ENCODE results near the gene PPIB. TPM values are rescaled to one million over a fixed set of nuclear protein-coding genes. Genes with fewer than 3 reads are reported as not detected.

Gene PPIB
- total RNA-seq, 1 experiment from 2014 or later = 453 TPM

GRCh38 chr15:64205202-64205601, 42.4 kb upstream of the PPIB start:
- no peak overlapping the region for H3K4me2 ChIP-seq (ENCODE audit: low read length)
- no peaks in the 10 kb centered on the region for H3K9me2 ChIP-seq (ENCODE audit: insufficient read depth)
- H3K79me2 ChIP-seq (ENCODE audit: insufficient read depth, low read length) = 0 out of 2 replicates have a peak, but pooled peaks cover 2% of the 10 kb centered on the region
- CTCF ChIA-PET = no interaction called here
- H3K9me3 ChIP-seq (ENCODE audit: control insufficient read depth in 1 of 2, insufficient read depth in 1 of 2, low read depth in 1 of 2, low read length in 2 of 2) = no peaks in the 10 kb centered on the region
- peaks cover 0 to 5% of the 10 kb centered on the region in 2 experiments; a peak in 1 of 4 replicates for H3K4me1 ChIP-seq (ENCODE audit: control insufficient read depth in 1 of 2, insufficient read depth in 2 of 2, low read length in 2 of 2)
- BruUV-seq (replicated peaks) = no TSS peak
- TF ChIP-seq EZH2 (IDR thresholded peaks at IDR 0.05) = no peak
- no peaks in the 10 kb centered on the region for H3K27me3 ChIP-seq (ENCODE audit: insufficient read depth, low read length)
- no peak overlapping the region for H3K9ac ChIP-seq (ENCODE audit: low read length)
- H2AFZ ChIP-seq (ENCODE audit: low read depth, low read length, poor library complexity, severe bottlenecking) = no peak overlapping the region
- H3K27ac ChIP-seq (ENCODE audit: low read depth, low read length) = no peak overlapping the region
- H3K36me3 ChIP-seq (ENCODE audit: control insufficient read depth in 1 of 2, insufficient read depth in 2 of 2, low read length in 2 of 2) = peaks cover 0 to 6% of the 10 kb centered on the region in 2 experiments; a peak in 2 of 4 replicates
- ATAC-seq (no peak), DNase-seq (ENCODE audit: low read depth, low spot score) (no peak)
- POLR2A ChIA-PET = no interaction called here
- RAD21 ChIA-PET (ENCODE audit: low non-redundant PET in 1 of 2, low total read pairs in 2 of 2, uncharacterized antibody in 2 of 2, unreplicated experiment in 2 of 2) = no interaction called here
- no peak overlapping the region for H3K4me3 ChIP-seq (replicated peaks in 1 of 2; ENCODE audit: low read depth in 1 of 2, low read length in 2 of 2)
- H4K20me1 ChIP-seq (ENCODE audit: insufficient read depth) = no peaks in the 10 kb centered on the region
- intact Hi-C loops (cut with micrococcal nuclease) = no loop called here

- TF ChIP-seq JUND (IDR thresholded peaks at IDR 0.05) = no peak
- no peak for TF ChIP-seq POLR2AphosphoS5 (IDR thresholded peaks at IDR 0.05; ENCODE audit: low read depth, low read length)
- no peak for TF ChIP-seq ZFX (IDR thresholded peaks at IDR 0.05)
- no peak for TF ChIP-seq ZNF274 (IDR thresholded peaks at IDR 0.05; ENCODE audit: low read depth, low read length)
- TF ChIP-seq TCF7L2 (IDR thresholded peaks at IDR 0.05; ENCODE audit: borderline replicate concordance, extremely low read depth, insufficient read depth, insufficient read length) = no peak
- TF ChIP-seq CTCF (IDR thresholded peaks at IDR 0.05 in 2 of 3, conservative IDR thresholded peaks at IDR 0.05 in 1 of 3; ENCODE audit: borderline replicate concordance in 1 of 3, insufficient read depth in 1 of 3, low read depth in 2 of 3, low read length in 2 of 3) = no peak
- no peak for TF ChIP-seq FOSL1 (IDR thresholded peaks at IDR 0.05; ENCODE audit: low read depth)
- TF ChIP-seq CBX3 (IDR thresholded peaks at IDR 0.05; ENCODE audit: low read depth) = no peak
- TF ChIP-seq ELF1 (IDR thresholded peaks at IDR 0.05; ENCODE audit: borderline replicate concordance, low read depth) = no peak
- TF ChIP-seq EZH2phosphoT487 (IDR thresholded peaks at IDR 0.05; ENCODE audit: borderline replicate concordance) = no peak
- TF ChIP-seq POLR2A (IDR thresholded peaks at IDR 0.05; ENCODE audit: borderline replicate concordance, extremely low read depth, insufficient read depth, insufficient read length) = no peak
- no peak for TF ChIP-seq EZH2 (IDR thresholded peaks at IDR 0.05)
- no peak for TF ChIP-seq SP1 (IDR thresholded peaks at IDR 0.05; ENCODE audit: low read depth)
- no peak for TF ChIP-seq CEBPB (IDR thresholded peaks at IDR 0.05; ENCODE audit: low read depth)
- H4K20me1 ChIP-seq (ENCODE audit: insufficient read depth) = no peaks in the 10 kb centered on the region
- POLR2A ChIA-PET = no interaction called here
- CTCF ChIA-PET = no interaction called here
- DNase-seq (ENCODE audit: low read depth, low spot score) = no peak
- H3K9me2 ChIP-seq (ENCODE audit: insufficient read depth) = no peaks in the 10 kb centered on the region
- no peak for ATAC-seq
- no peak overlapping the region for H3K27ac ChIP-seq (ENCODE audit: low read depth, low read length)
- RAD21 ChIA-PET (ENCODE audit: low non-redundant PET in 1 of 2, low total read pairs in 2 of 2, uncharacterized antibody in 2 of 2, unreplicated experiment in 2 of 2) = no interaction called here
- H3K27me3 ChIP-seq (ENCODE audit: insufficient read depth, low read length) = no peaks in the 10 kb centered on the region
- no peaks in the 10 kb centered on the region for H3K9me3 ChIP-seq (ENCODE audit: control insufficient read depth in 1 of 2, insufficient read depth in 1 of 2, low read depth in 1 of 2, low read length in 2 of 2)
- H2AFZ ChIP-seq (ENCODE audit: low read depth, low read length, poor library complexity, severe bottlenecking) = no peak overlapping the region
- intact Hi-C loops (cut with micrococcal nuclease) = no loop called here
- H3K79me2 ChIP-seq (ENCODE audit: insufficient read depth, low read length) = no peaks in the 10 kb centered on the region
- no peaks in the 10 kb centered on the region; a peak in 1 of 4 replicates for H3K36me3 ChIP-seq (ENCODE audit: control insufficient read depth in 1 of 2, insufficient read depth in 2 of 2, low read length in 2 of 2)
- H3K4me1 ChIP-seq (ENCODE audit: control insufficient read depth in 1 of 2, insufficient read depth in 2 of 2, low read length in 2 of 2) = no peaks in the 10 kb centered on the region
- H3K9ac ChIP-seq (ENCODE audit: low read length) = no peak overlapping the region
- no TSS peak for BruUV-seq (replicated peaks)
- no peak overlapping the region for H3K4me2 ChIP-seq (ENCODE audit: low read length)
- no peak overlapping the region for H3K4me3 ChIP-seq (replicated peaks in 1 of 2; ENCODE audit: low read depth in 1 of 2, low read length in 2 of 2)
These were observed 34.6 kb upstream of the PPIB start for GRCh38 chr15:64197425-64197824.
